ENCODE measurements around the gene CSPG4. TPM values are rescaled to one million over a fixed set of nuclear protein-coding genes. Genes with fewer than 3 reads are reported as not detected.
A peak's percentile ranks its signal among the peaks of the same experiment; 100 is the strongest.

Gene CSPG4
- total and polyA plus RNA-seq, 9 of the 15 experiments (the other 6 are each of a cell fraction or from before 2014, with no cell fraction given): under 0.01 to 0.07 (median 0.04) TPM; not detected in 5

DNA sequence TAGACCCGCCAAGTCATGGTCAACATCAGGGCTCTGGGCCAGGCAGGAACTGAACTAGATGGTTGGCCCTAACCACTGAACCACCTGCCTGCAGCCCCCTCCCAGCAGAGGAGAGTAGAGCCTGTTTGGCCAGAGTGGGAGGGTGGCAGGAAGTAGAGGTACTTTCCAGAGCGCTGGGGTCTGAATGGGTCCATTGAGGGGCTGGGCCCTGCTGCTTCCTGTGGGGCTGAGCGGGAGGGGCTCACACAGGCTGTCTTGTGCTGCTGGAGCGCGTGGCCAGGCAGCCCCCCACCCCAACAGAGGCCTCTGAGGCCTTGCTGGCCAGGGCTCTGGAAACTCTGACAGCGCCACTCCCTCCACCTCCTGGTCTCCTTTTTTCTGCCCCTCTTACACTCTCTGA lies 17.4 kb downstream of the CSPG4 start:
- no peak for ATAC-seq
- Histone ChIP-seq H3K9ac (ENCODE audit: insufficient read depth in 1 of 2, low read depth in 2 of 2, low read length in 2 of 2) (0 out of 4 replicates have a peak overlapping the region, but pooled peaks of 1 of the 2 experiments have one; percentile 29), H3K9me1 (ENCODE audit: control insufficient read depth, insufficient read depth, low read length) (no peaks in the 10 kb centered on the region), H3K79me2 (ENCODE audit: control insufficient read depth, insufficient read depth, low read length) (no peaks in the 10 kb centered on the region), H3K4me3 (no peak overlapping the region), H3K27ac (ENCODE audit: extremely low read depth, low read depth, low read length) (no peak overlapping the region; the same call in 2 of the 3 replicates), H3K4me1 (replicated peaks in 1 of 2; ENCODE audit: control insufficient read depth in 2 of 2, insufficient read depth in 2 of 2, low read length in 2 of 2) (peaks cover 19 to 44% of the 10 kb centered on the region in 2 experiments), H3K4me2 (ENCODE audit: insufficient read depth, low read length) (peak overlapping the region; percentile 54; the same call in 1 of the 2 replicates), H3K36me3 (ENCODE audit: control insufficient read depth, insufficient read depth, low read length) (no peaks in the 10 kb centered on the region), H2AFZ (ENCODE audit: low read depth, low read length) (no peak overlapping the region), H4K20me1 (replicated peaks; ENCODE audit: control insufficient read depth, insufficient read depth, low read length) (peaks cover 7% of the 10 kb centered on the region; the same call in 1 of the 2 replicates), H3K27me3 (ENCODE audit: control insufficient read depth in 2 of 2, insufficient read depth in 2 of 2, low read length in 2 of 2) (peaks cover 0 to 5% of the 10 kb centered on the region in 2 experiments; a peak in 1 of 5 replicates), H3K9me3 (replicated peaks; ENCODE audit: control insufficient read depth, insufficient read depth, low read depth, low read length) (no peaks in the 10 kb centered on the region)
- POLR2A ChIA-PET: interaction anchor here (0.6 to 1.0 kb wide), 3 partner anchors 19 to 327 kb away, joined by 3 to 4 read pairs (median 4); partner anchors contain the start of gene MAN2C1
- FAIRE-seq: no peak
- in situ Hi-C loops (cut with MboI) (no loop called here), intact Hi-C loops (cut with micrococcal nuclease) (no loop called here)
- DNase-seq (ENCODE audit: extremely low read depth in 1 of 4, low spot score in 3 of 4): no peak
- TF ChIP-seq ZBTB7A (IDR thresholded peaks at IDR 0.05; ENCODE audit: borderline replicate concordance, control insufficient read depth, low read depth, low read length) (peak; percentile 77), TAF1 (IDR thresholded peaks at IDR 0.05; ENCODE audit: control insufficient read depth, extremely low read depth, insufficient read depth, low read length, severe bottlenecking) (no peak)
- WGBS (ENCODE audit: insufficient coverage, low coverage, missing lambda C conversion rate): 35% methylated on average over 5 of the region's 6 CpGs
- no TSS peak for BruUV-seq (replicated peaks)
- CTCF ChIA-PET (ENCODE audit: low intra/inter-chr PET ratio): no interaction called here
